A549 (cell line): ENCODE data around the gene PHF20. TPM values are rescaled to one million over a fixed set of nuclear protein-coding genes. Genes with fewer than 3 reads are reported as not detected.
A peak's percentile ranks its signal among the peaks of the same experiment; 100 is the strongest.

Experiments
- ATAC-seq, 2 experiments: fragments of 200-7000 bp in 1 of 2; fragments of >200 bp in 1 of 2; cut with Nextera tagmentation in 1 of 2; cut with Tn5 transposase in 1 of 2; 3 replicates each; pipeline versions ENCODE4 v1.8.0 to v1.9.1; 2018 to 2020; ENCODE audit warnings: mild to moderate bottlenecking in 1 of 2, moderate library complexity in 1 of 2
- CTCF ChIA-PET: fragments of 300-600 bp; sonication (Branson Sonifier 250); formaldehyde crosslinking; extraction: SDS; loops from one replicate; lab custom pipeline; 2021; ENCODE audit warnings: antibody characterized with exemption, inconsistent platforms; lab: Yijun Ruan, JAX
- POLR2A ChIA-PET: fragments of 350-600 bp; formaldehyde crosslinking; extraction: SDS; loops from one replicate; lab custom pipeline; 2021; ENCODE audit warnings: antibody characterized with exemption, inconsistent platforms; lab: Yijun Ruan, JAX
- DNase-seq, 2 experiments: peaks; one replicate each; pipeline versions ENCODE4 v3.0.0 to v3.0.0-alpha.2; 2011 to 2016; ENCODE audit warnings: low read depth in 1 of 2, low spot score in 1 of 2
- FAIRE-seq: peaks from 2 replicates; lab custom pipeline; 2011; peaks lifted over from hg19 to GRCh38; lab: Jason Lieb, UNC
- H3K27ac ChIP-seq, 2 experiments: fragments of >200 bp; sonication (Bioruptor Twin); formaldehyde crosslinking; 3 replicates each; pipeline ENCODE4 v1.5.1; 2016 to 2017
- H3K4me1 ChIP-seq: fragments of >200 bp; sonication (Bioruptor Twin); formaldehyde crosslinking; 3 replicates; pipeline ENCODE4 v1.6.1; 2016
- H3K4me2 ChIP-seq: fragments of >200 bp; sonication (Bioruptor Twin); formaldehyde crosslinking; 3 replicates; pipeline ENCODE4 v1.6.1; 2016
- H3K4me3 ChIP-seq: fragments of >200 bp; sonication (Bioruptor Twin); formaldehyde crosslinking; 3 replicates; pipeline ENCODE4 v1.5.1; 2016
- H3K9me3 ChIP-seq: fragments of >200 bp; sonication (Bioruptor Twin); formaldehyde crosslinking; 3 replicates; pipeline ENCODE4 v1.6.1; 2016
- CHD2 ChIP-seq: fragments of 150-350 bp; IDR thresholded peaks from 2 replicates; pipeline ENCODE4 v1.6.1; 2014; ENCODE audit warnings: low read length; ENCODE audit not compliant: partially characterized antibody
- EHF ChIP-seq: fragments of 250-450 bp; sonication (Bioruptor Pico); IDR thresholded peaks from 2 replicates; pipeline ENCODE4 v1.5.0; 2020; ENCODE audit warnings: mild to moderate bottlenecking
- ELK1 ChIP-seq: fragments of 150-350 bp; IDR thresholded peaks from 2 replicates; pipeline ENCODE4 v1.6.1; 2014; ENCODE audit warnings: low read depth, mild to moderate bottlenecking, low read length
- ESRRA ChIP-seq: fragments of 150-350 bp; IDR thresholded peaks from 2 replicates; pipeline ENCODE4 v1.6.1; 2014; ENCODE audit warnings: mild to moderate bottlenecking, low read length, borderline replicate concordance
- FOSB ChIP-seq: fragments of 250-450 bp; sonication (Bioruptor Pico); IDR thresholded peaks from 2 replicates; pipeline ENCODE4 v1.5.0; 2020; ENCODE audit warnings: mild to moderate bottlenecking, moderate library complexity
- FOXS1 ChIP-seq: fragments of 250-450 bp; sonication (Bioruptor Pico); IDR thresholded peaks from 2 replicates; pipeline ENCODE4 v1.5.0; 2020; ENCODE audit warnings: mild to moderate bottlenecking, moderate library complexity
- HOXA7 ChIP-seq: fragments of 250-450 bp; sonication (Bioruptor Pico); IDR thresholded peaks from 2 replicates; pipeline ENCODE4 v1.5.0; 2020; ENCODE audit warnings: mild to moderate bottlenecking, moderate library complexity
- JUN ChIP-seq, 2 experiments: fragments of >200 bp; sonication (Bioruptor Twin); formaldehyde crosslinking; IDR thresholded peaks; 2 replicates in 1 of 2; 3 replicates in 1 of 2; pipeline ENCODE4 v1.6.1; 2016 to 2017
- KDM1A ChIP-seq: fragments of 200-600 bp; sonication (generic); IDR thresholded peaks from 2 replicates; pipeline ENCODE4 v1.6.1; 2016; ENCODE audit warnings: low read depth, mild to moderate bottlenecking
- MAX ChIP-seq: IDR thresholded peaks from 2 replicates; pipeline ENCODE4 v1.6.1; 2012
- MYC ChIP-seq: IDR thresholded peaks from 2 replicates; pipeline ENCODE4 v1.6.1; 2012; ENCODE audit warnings: mild to moderate bottlenecking, inconsistent platforms, low read length, improper control_type of control experiment, borderline replicate concordance
- NR3C1 ChIP-seq: fragments of >200 bp; sonication (Bioruptor Twin); formaldehyde crosslinking; IDR thresholded peaks from 3 replicates; pipeline ENCODE4 v1.6.1; 2017
- PBX3 ChIP-seq: IDR thresholded peaks from 2 replicates; pipeline ENCODE4 v1.6.1; 2012
- PHF8 ChIP-seq: fragments of 200-600 bp; sonication (generic); IDR thresholded peaks from 2 replicates; pipeline ENCODE4 v1.6.1; 2016; ENCODE audit warnings: low read depth, mild to moderate bottlenecking, antibody characterized with exemption, moderate library complexity, borderline replicate concordance
- RCOR1 ChIP-seq: fragments of 150-350 bp; IDR thresholded peaks from 2 replicates; pipeline ENCODE4 v1.6.1; 2014; ENCODE audit warnings: antibody characterized with exemption, low read length, low read depth
- REST ChIP-seq: fragments of 200-600 bp; sonication (generic); IDR thresholded peaks from 2 replicates; pipeline ENCODE4 v1.6.1; 2016; ENCODE audit warnings: antibody characterized with exemption, mild to moderate bottlenecking, moderate library complexity
- RNF2 ChIP-seq: fragments of 200-600 bp; sonication (generic); IDR thresholded peaks from 2 replicates; pipeline ENCODE4 v1.6.1; 2016; ENCODE audit warnings: low read depth, mild to moderate bottlenecking, antibody characterized with exemption, moderate library complexity, borderline replicate concordance
- SMC3 ChIP-seq: fragments of >200 bp; sonication (Bioruptor Twin); formaldehyde crosslinking; IDR thresholded peaks from 3 replicates; pipeline ENCODE4 v1.6.1; 2018; ENCODE audit warnings: inconsistent platforms
- SREBF2 ChIP-seq: fragments of 450-650 bp; IDR thresholded peaks from 2 replicates; pipeline ENCODE4 v1.6.1; 2014; ENCODE audit warnings: mild to moderate bottlenecking, moderate library complexity
- TFCP2L1 ChIP-seq: fragments of 250-450 bp; sonication (Bioruptor Pico); IDR thresholded peaks from 2 replicates; pipeline ENCODE4 v1.5.0; 2021; ENCODE audit warnings: mild to moderate bottlenecking
- ZNF302 ChIP-seq: fragments of 250-450 bp; sonication (Bioruptor Pico); IDR thresholded peaks from 2 replicates; pipeline ENCODE4 v1.9.0; 2021; ENCODE audit warnings: inconsistent platforms, mild to moderate bottlenecking, moderate library complexity
- WGBS: methylation state at CpG from one replicate; pipeline ENCODE4 v1.1.6; 2017; ENCODE audit errors: missing lambda C conversion rate; 5-methylcytosine and 5-hydroxymethylcytosine counted together
- polyA minus RNA-seq: library from RNA; depleted of rRNA, polyadenylated mRNA; stranded (reverse); fragments of >200 nt; gene quantifications from 2 replicates; pipeline ENCODE4 v1.2.3, GENCODE V29; 2011; rRNA and poly(A)+ RNA removed
- polyA plus RNA-seq, 4 experiments: library from polyadenylated mRNA; depleted of rRNA in 3 of 4; stranded (reverse); fragments of >200 nt; fragmentation: RNase III in 1 of 4; extraction: RNeasy Plus Mini Kit Qiagen cat#74134 plus additional on column Dnase treatment in 1 of 4; gene quantifications; 2 replicates in 3 of 4; 3 replicates in 1 of 4; pipeline ENCODE4 v1.2.3, GENCODE V29; 2011 to 2017
- TF ChIP-seq, protein P1 (sequence below): fragments of 250-450 bp; sonication (Bioruptor Pico); IDR thresholded peaks from 2 replicates; pipeline ENCODE4 v1.5.0; 2020; ENCODE audit warnings: low read depth, mild to moderate bottlenecking, moderate library complexity
- TF ChIP-seq, protein P2 (sequence below): fragments of 250-450 bp; sonication (Bioruptor Pico); IDR thresholded peaks from 2 replicates; pipeline ENCODE4 v1.5.0; 2021; ENCODE audit warnings: mild to moderate bottlenecking, moderate library complexity, borderline replicate concordance
- TF ChIP-seq, protein P3 (sequence below): fragments of >200 bp; sonication (Bioruptor Twin); formaldehyde crosslinking; IDR thresholded peaks from 3 replicates; pipeline ENCODE4 v1.5.1; 2016

The PHF20 gene
- polyA plus RNA-seq (2011; rRNA removed) (27.9 and 32.8 TPM in 2 replicates), polyA plus RNA-seq (2017; fragmentation: RNase III; extraction: RNeasy Plus Mini Kit Qiagen cat#74134 plus additional on column Dnase treatment) (23.8 to 24.9 TPM (median 24.0 TPM) in 3 replicates), polyA minus RNA-seq (30.8 and 40.1 TPM in 2 replicates)
- 18.6 and 19.1 TPM in 2 replicates for polyA plus RNA-seq (2012; cell fraction: cytosol; rRNA removed)
- 19.9 and 33.1 TPM in 2 replicates for polyA plus RNA-seq (2012; cell fraction: nucleus; rRNA removed)

GRCh38 chr20:35771689-35772562 is at the start of gene PHF20:
Gene PHF20 (plus strand): TSS chr20:35772015. CDS start chr20:35801523, 29,508 bp downstream.
- H3K4me3 ChIP-seq = peak within 1 kb of the TSS; percentile 68
- 19% methylated on average over 24 of the region's 87 CpGs for WGBS
- H3K4me1 ChIP-seq = peaks cover 41% of the 10 kb centered on the region
- DNase-seq (peak; percentile 90 to 99), FAIRE-seq (no peak), ATAC-seq (peak; percentile 92)
- ChIA-PET CTCF (interaction anchor here (0.6 to 2.7 kb wide), 9 partner anchors 9 to 115 kb away, joined by 3 to 12 read pairs (median 3); partner anchors contain the start of genes CPNE1, RBM12 and RBM39), POLR2A (interaction anchor here (0.6 to 5.5 kb wide), 11 partner anchors 20 to 317 kb away, joined by 3 to 97 read pairs (median 4); partner anchors contain the start of genes CEP250, RBM39, SCAND1 and SPAG4)
- no peaks in the 10 kb centered on the region for H3K9me3 ChIP-seq
- H3K27ac ChIP-seq = peak within 1 kb of the TSS; percentile 92
- peak within 1 kb of the TSS; percentile 85 for H3K4me2 ChIP-seq
- TF ChIP-seq ELK1 (no peak), MAX (peak; percentile 100), FOXS1 (CRISPR knock-in tag) (no peak), RNF2 (peak; percentile 89; the same call in 1 of the 2 replicates), EHF (peak; percentile 68; the same call in 1 of the 2 replicates), KDM1A (no peak), NR3C1 (no peak), RCOR1 (no peak), REST (no peak), SREBF2 (no peak), PHF8 (peak; percentile 60; the same call in 1 of the 2 replicates), MYC (peak; percentile 71; the same call in 1 of the 2 replicates), SMC3 (no peak; the same call in 2 of the 3 replicates), TFCP2L1 (CRISPR knock-in tag) (no peak), JUN (IDR thresholded peaks at IDR 0.05) (peak; percentile 75 to 88; a peak in 3 of 5 replicates), FOSB (no peak), CHD2 (peak; percentile 24), HOXA7 (CRISPR knock-in tag) (no peak), ESRRA (no peak), PBX3 (peak; percentile 95), ZNF302 (CRISPR knock-in tag) (no peak)
- TF ChIP-seq, protein P1, sequence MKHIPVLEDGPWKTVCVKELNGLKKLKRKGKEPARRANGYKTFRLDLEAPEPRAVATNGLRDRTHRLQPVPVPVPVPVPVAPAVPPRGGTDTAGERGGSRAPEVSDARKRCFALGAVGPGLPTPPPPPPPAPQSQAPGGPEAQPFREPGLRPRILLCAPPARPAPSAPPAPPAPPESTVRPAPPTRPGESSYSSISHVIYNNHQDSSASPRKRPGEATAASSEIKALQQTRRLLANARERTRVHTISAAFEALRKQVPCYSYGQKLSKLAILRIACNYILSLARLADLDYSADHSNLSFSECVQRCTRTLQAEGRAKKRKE = peak; percentile 59; the same call in 1 of the 2 replicates
- TF ChIP-seq, protein P2, sequence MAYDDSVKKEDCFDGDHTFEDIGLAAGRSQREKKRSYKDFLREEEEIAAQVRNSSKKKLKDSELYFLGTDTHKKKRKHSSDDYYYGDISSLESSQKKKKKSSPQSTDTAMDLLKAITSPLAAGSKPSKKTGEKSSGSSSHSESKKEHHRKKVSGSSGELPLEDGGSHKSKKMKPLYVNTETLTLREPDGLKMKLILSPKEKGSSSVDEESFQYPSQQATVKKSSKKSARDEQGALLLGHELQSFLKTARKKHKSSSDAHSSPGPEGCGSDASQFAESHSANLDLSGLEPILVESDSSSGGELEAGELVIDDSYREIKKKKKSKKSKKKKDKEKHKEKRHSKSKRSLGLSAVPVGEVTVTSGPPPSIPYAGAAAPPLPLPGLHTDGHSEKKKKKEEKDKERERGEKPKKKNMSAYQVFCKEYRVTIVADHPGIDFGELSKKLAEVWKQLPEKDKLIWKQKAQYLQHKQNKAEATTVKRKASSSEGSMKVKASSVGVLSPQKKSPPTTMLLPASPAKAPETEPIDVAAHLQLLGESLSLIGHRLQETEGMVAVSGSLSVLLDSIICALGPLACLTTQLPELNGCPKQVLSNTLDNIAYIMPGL (CRISPR knock-in tag) = no peak
- TF ChIP-seq, protein P3, sequence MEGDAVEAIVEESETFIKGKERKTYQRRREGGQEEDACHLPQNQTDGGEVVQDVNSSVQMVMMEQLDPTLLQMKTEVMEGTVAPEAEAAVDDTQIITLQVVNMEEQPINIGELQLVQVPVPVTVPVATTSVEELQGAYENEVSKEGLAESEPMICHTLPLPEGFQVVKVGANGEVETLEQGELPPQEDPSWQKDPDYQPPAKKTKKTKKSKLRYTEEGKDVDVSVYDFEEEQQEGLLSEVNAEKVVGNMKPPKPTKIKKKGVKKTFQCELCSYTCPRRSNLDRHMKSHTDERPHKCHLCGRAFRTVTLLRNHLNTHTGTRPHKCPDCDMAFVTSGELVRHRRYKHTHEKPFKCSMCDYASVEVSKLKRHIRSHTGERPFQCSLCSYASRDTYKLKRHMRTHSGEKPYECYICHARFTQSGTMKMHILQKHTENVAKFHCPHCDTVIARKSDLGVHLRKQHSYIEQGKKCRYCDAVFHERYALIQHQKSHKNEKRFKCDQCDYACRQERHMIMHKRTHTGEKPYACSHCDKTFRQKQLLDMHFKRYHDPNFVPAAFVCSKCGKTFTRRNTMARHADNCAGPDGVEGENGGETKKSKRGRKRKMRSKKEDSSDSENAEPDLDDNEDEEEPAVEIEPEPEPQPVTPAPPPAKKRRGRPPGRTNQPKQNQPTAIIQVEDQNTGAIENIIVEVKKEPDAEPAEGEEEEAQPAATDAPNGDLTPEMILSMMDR = no peak
